HFFc6 (cell line): ENCODE results near the gene IGF2BP3. TPM values are rescaled to one million over a fixed set of nuclear protein-coding genes. Genes with fewer than 3 reads are reported as not detected.
A peak's percentile ranks its signal among the peaks of the same experiment; 100 is the strongest.

Source experiments
- DNase-seq: peaks from one replicate; pipeline ENCODE4 v3.0.0-alpha.2; 2018
- H3K27ac Mint-ChIP-seq: 2 replicates; pipeline ENCODE4 v1.8.0; 2020; ENCODE audit warnings: mild to moderate bottlenecking, mixed read lengths
- H3K27me3 Mint-ChIP-seq: 2 replicates; pipeline ENCODE4 v1.8.0; 2021; ENCODE audit warnings: mild to moderate bottlenecking, moderate library complexity, mixed read lengths; ENCODE audit not compliant: insufficient read depth
- H3K36me3 Mint-ChIP-seq: 2 replicates; pipeline ENCODE4 v1.8.0; 2021; ENCODE audit warnings: low read depth, mixed read lengths
- H3K4me1 Mint-ChIP-seq: 2 replicates; pipeline ENCODE4 v1.8.0; 2020; ENCODE audit warnings: low read depth, mixed read lengths
- H3K4me3 Mint-ChIP-seq: 2 replicates; pipeline ENCODE4 v1.8.0; 2020; ENCODE audit warnings: mild to moderate bottlenecking, moderate library complexity, mixed read lengths
- H3K9me3 Mint-ChIP-seq: 2 replicates; pipeline ENCODE4 v1.8.0; 2020; ENCODE audit warnings: mild to moderate bottlenecking, mixed read lengths
- CTCF ChIP-seq: fragments of 200-600 bp; sonication (generic); IDR thresholded peaks from 2 replicates; pipeline ENCODE4 v1.5.0; 2021; ENCODE audit warnings: antibody characterized with exemption, mild to moderate bottlenecking
- total RNA-seq, 6 experiments: library from RNA; stranded (reverse); fragmentation: NEBNext Ultra II Directional; extraction: Animal tissue kit (Norgen Biotek cat#: 25700); gene quantifications; 2 replicates in 1 of 6; 3 replicates in 5 of 6; pipeline ENCODE4 v1.2.3, GENCODE V29; 2021

The IGF2BP3 gene
- total RNA-seq, 6 experiments from 2014 or later, result 23.8 to 33.1 (median 31.0) TPM

GRCh38 chr7:23338863-23339262 is 131.4 kb downstream of the IGF2BP3 start:
- H3K4me3 Mint-ChIP-seq, result no peak overlapping the region
- peaks cover 54% of the 10 kb centered on the region for H3K4me1 Mint-ChIP-seq
- H3K27me3 Mint-ChIP-seq, result no peaks in the 10 kb centered on the region; the same call in 1 of the 2 replicates
- H3K9me3 Mint-ChIP-seq, result peaks cover 6% of the 10 kb centered on the region; the same call in 1 of the 2 replicates
- no peak for DNase-seq
- no peak for TF ChIP-seq CTCF
- peaks cover 43% of the 10 kb centered on the region for H3K36me3 Mint-ChIP-seq
- no peak overlapping the region for H3K27ac Mint-ChIP-seq

DNA sequence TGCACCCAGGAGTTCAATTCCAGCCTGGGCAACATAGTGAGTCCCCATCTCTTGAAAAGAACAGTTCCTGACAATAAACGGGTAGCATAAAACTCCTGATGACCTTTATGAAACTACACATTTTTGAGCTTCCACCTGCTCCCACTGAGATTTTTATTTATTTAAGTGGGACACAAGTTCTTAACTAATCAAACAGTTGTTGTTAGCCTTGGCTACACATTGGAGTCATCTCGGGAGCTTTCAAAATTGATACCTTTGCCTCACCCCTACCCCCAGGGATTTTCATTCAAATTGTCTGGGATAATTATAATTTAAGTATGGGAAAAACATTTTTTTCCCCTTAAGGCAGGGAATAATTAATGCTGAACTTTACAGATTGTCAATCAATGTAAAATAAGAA is 131.9 kb downstream of the IGF2BP3 start:
- peaks cover 39% of the 10 kb centered on the region for H3K36me3 Mint-ChIP-seq
- TF ChIP-seq CTCF, result no peak

DNA sequence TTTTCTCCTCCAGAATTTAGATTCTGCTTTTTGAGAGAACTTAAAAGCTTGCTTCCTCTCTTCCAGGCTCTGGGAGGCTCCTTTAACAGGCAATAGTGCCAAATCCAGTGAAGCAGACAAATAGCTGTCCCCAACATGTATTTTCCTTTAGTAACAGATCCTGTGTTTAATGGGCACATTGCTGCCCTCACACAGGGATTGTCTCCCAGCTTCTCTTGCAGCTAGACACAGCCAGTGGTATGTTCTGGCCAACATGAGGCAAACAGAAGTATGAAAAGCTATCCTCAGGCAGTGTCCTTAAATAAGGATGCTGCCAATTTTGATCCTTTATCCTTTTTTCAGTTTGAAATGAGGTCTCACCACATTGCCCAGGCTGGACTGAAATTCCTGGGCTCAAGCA is 132.9 kb downstream of the IGF2BP3 start:
- peaks cover 60% of the 10 kb centered on the region for H3K4me1 Mint-ChIP-seq
- TF ChIP-seq CTCF, result no peak
- H3K4me3 Mint-ChIP-seq, result no peak overlapping the region
- H3K27me3 Mint-ChIP-seq, result no peaks in the 10 kb centered on the region; the same call in 1 of the 2 replicates
- no peak overlapping the region for H3K27ac Mint-ChIP-seq
- no peak for DNase-seq
- peaks cover 37% of the 10 kb centered on the region for H3K36me3 Mint-ChIP-seq
- peaks cover 6% of the 10 kb centered on the region; the same call in 1 of the 2 replicates for H3K9me3 Mint-ChIP-seq

More for the DNA sequence above, 131.9 kb downstream of the IGF2BP3 start:
- DNase-seq, result no peak
- Mint-ChIP-seq H3K9me3 (peaks cover 6% of the 10 kb centered on the region; the same call in 1 of the 2 replicates), H3K27me3 (no peaks in the 10 kb centered on the region; the same call in 1 of the 2 replicates), H3K27ac (no peak overlapping the region), H3K4me3 (no peak overlapping the region), H3K4me1 (peaks cover 54% of the 10 kb centered on the region)

DNA sequence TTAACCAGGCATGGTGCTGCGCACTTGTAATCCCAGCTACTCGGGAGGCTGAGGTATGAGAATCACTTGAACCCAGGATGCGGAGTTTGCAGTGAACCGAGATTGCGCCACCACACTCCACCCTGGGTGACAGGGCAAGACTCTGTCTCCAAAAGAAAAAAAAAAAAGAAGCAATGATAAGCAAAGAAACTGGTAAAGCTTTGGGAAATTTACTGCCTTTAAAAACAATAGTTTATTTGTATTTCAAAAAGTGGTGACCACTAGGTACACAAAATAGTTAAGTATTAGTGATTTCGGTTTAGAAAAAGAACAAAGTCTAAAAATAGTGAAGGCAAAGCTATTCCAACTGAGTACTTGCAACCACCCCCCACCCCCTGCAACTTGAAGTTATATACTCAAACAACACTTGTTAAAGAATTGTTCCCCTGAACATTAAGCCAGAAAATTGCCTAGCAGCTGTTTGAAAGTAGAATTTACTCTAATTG is 133.4 kb downstream of the IGF2BP3 start:
- DNase-seq, result no peak
- Mint-ChIP-seq H3K9me3 (peaks cover 6% of the 10 kb centered on the region; the same call in 1 of the 2 replicates), H3K4me3 (no peak overlapping the region), H3K27me3 (no peaks in the 10 kb centered on the region; the same call in 1 of the 2 replicates), H3K4me1 (peaks cover 60% of the 10 kb centered on the region), H3K27ac (no peak overlapping the region), H3K36me3 (peaks cover 38% of the 10 kb centered on the region)
- TF ChIP-seq CTCF, result no peak

- Mint-ChIP-seq H3K4me3 (no peak overlapping the region), H3K9me3 (peaks cover 6% of the 10 kb centered on the region; the same call in 1 of the 2 replicates), H3K27ac (peak overlapping the region; percentile 94; the same call in 1 of the 2 replicates), H3K27me3 (no peaks in the 10 kb centered on the region; the same call in 1 of the 2 replicates), H3K4me1 (peaks cover 60% of the 10 kb centered on the region), H3K36me3 (peaks cover 38% of the 10 kb centered on the region)
- no peak for TF ChIP-seq CTCF
- no peak for DNase-seq
Observed at GRCh38 chr7:23336086-23336485, 134.2 kb downstream of the IGF2BP3 start.
